HepG2 (cell line): ENCODE results near the gene C21orf58. TPM values are rescaled to one million over a fixed set of nuclear protein-coding genes. Genes with fewer than 3 reads are reported as not detected.
A peak's percentile ranks its signal among the peaks of the same experiment; 100 is the strongest.

Source experiments
- ASH2L ChIP-seq: fragments of 300-600, 200-600 bp; sonication (generic); IDR thresholded peaks from 2 replicates; pipeline ENCODE4 v1.7.0; 2017; ENCODE audit warnings: low read depth, mild to moderate bottlenecking, moderate library complexity, mixed read lengths, low read length; ENCODE audit not compliant: insufficient read length
- CSRNP2 ChIP-seq: sonication (generic); formaldehyde crosslinking; conservative IDR thresholded peaks from 2 replicates; pipeline ENCODE4 v1.8.0; 2022; ENCODE audit warnings: low read depth, missing genetic modification reagents
- FOXO4 ChIP-seq: sonication (generic); formaldehyde crosslinking; conservative IDR thresholded peaks from 2 replicates; pipeline ENCODE4 v1.8.1; 2023; ENCODE audit warnings: missing genetic modification reagents
- GABPB1 ChIP-seq: IDR thresholded peaks from 2 replicates; pipeline ENCODE4 v1.6.1; 2016; ENCODE audit warnings: mild to moderate bottlenecking, missing genetic modification reagents, moderate library complexity, missing compliant biosample characterization
- HDAC1 ChIP-seq: sonication (generic); formaldehyde crosslinking; IDR thresholded peaks from 2 replicates; pipeline ENCODE4 v1.5.1; 2020; ENCODE audit warnings: mild to moderate bottlenecking, missing genetic modification reagents
- HIC2 ChIP-seq: sonication (generic); formaldehyde crosslinking; IDR thresholded peaks from 2 replicates; pipeline ENCODE4 v1.9.0; 2022; ENCODE audit warnings: low read depth, missing genetic modification reagents
- MXD3 ChIP-seq: IDR thresholded peaks from 2 replicates; pipeline ENCODE4 v1.6.1; 2016; ENCODE audit warnings: mild to moderate bottlenecking, missing biosample characterization, missing genetic modification reagents
- SALL2 ChIP-seq: sonication (generic); formaldehyde crosslinking; IDR thresholded peaks from 2 replicates; pipeline ENCODE4 v1.8.1; 2023; ENCODE audit warnings: mild to moderate bottlenecking, missing genetic modification reagents, inconsistent platforms
- ZBTB39 ChIP-seq: sonication (generic); formaldehyde crosslinking; IDR thresholded peaks from 2 replicates; pipeline ENCODE4 v1.5.0; 2020; ENCODE audit warnings: missing genetic modification reagents
- ZNF329 ChIP-seq: sonication (generic); formaldehyde crosslinking; IDR thresholded peaks from 2 replicates; pipeline ENCODE4 v1.9.0; 2021; ENCODE audit warnings: low read depth, mild to moderate bottlenecking, missing genetic modification reagents
- ZNF512 ChIP-seq: sonication (generic); formaldehyde crosslinking; IDR thresholded peaks from 2 replicates; pipeline ENCODE4 v1.4.0; 2020; ENCODE audit warnings: mild to moderate bottlenecking, missing genetic modification reagents
- ZNF558 ChIP-seq: sonication (generic); formaldehyde crosslinking; IDR thresholded peaks from 2 replicates; pipeline ENCODE4 v1.9.0; 2022; ENCODE audit warnings: mild to moderate bottlenecking, missing genetic modification reagents, borderline replicate concordance
- ZNF563 ChIP-seq: sonication (generic); formaldehyde crosslinking; IDR thresholded peaks from 2 replicates; pipeline ENCODE4 v1.8.0; 2022; ENCODE audit warnings: mild to moderate bottlenecking, moderate library complexity, missing genetic modification reagents
- ZNF687 ChIP-seq: sonication (generic); formaldehyde crosslinking; IDR thresholded peaks from 2 replicates; pipeline ENCODE4 v1.5.1; 2020; ENCODE audit warnings: mild to moderate bottlenecking, missing genetic modification reagents, moderate library complexity
- polyA plus RNA-seq, 8 experiments: library from polyadenylated mRNA; depleted of rRNA in 3 of 8; stranded (reverse) in 7 of 8; unstranded in 1 of 8; fragments of >200 nt; fragmentation: Illumina TruSeq in 4 of 8; extraction: Trizol in 4 of 8; gene quantifications; 2 replicates each; pipeline versions ENCODE4 v1.2.1 to v1.2.3, GENCODE V29; 2011 to 2016; ENCODE audit warnings: low read depth in 4 of 8, missing spikeins in 1 of 8, mixed read lengths in 1 of 8; ENCODE audit not compliant: insufficient read depth in 1 of 8
- total RNA-seq, 5 experiments: library from RNA; depleted of rRNA; stranded (reverse); fragments of >200 nt; fragmentation: Illumina TruSeq; extraction: Trizol; gene quantifications; 2 replicates each; pipeline ENCODE4 v1.2.3, GENCODE V29; 2016; ENCODE audit warnings: low read depth in 1 of 5

The C21orf58 gene
- total and polyA plus RNA-seq, 2 of the 13 experiments (the other 11 are each of a cell fraction or from before 2014, with no cell fraction given), result 3.5 to 6.8 TPM

GRCh38 chr21:46324390-46325072 is 861 bp upstream of the C21orf58 start (continued):
- TF ChIP-seq ZNF687 (CRISPR knock-in tag) (peak; percentile 65), CSRNP2 (CRISPR knock-in tag) (no peak), MXD3 (CRISPR knock-in tag) (no peak), ZNF563 (CRISPR knock-in tag) (peak; percentile 73; the same call in 1 of the 2 replicates), ZNF512 (CRISPR knock-in tag) (no peak), ZBTB39 (CRISPR knock-in tag) (no peak), GABPB1 (CRISPR knock-in tag) (peak; percentile 16; the same call in 1 of the 2 replicates), SALL2 (CRISPR knock-in tag) (peak; percentile 42; the same call in 1 of the 2 replicates), ZNF558 (CRISPR knock-in tag) (no peak), ZNF329 (CRISPR knock-in tag) (no peak), HDAC1 (peak; percentile 65), FOXO4 (CRISPR knock-in tag) (0 out of 2 replicates have a peak, but pooled peaks have one; percentile 93), ASH2L (peak; percentile 11), HIC2 (CRISPR knock-in tag) (no peak)
